Liver (tissue), 9 donors: ENCODE data around the gene CHRM4. TPM values are rescaled to one million over a fixed set of nuclear protein-coding genes. Genes with fewer than 3 reads are reported as not detected.

Experiments
- DNase-seq: peaks from one replicate; pipeline ENCODE4 v3.0.0-alpha.2; 2017; ENCODE audit warnings: low spot score
- H3K27ac ChIP-seq, 2 donors: one replicate each; pipeline ENCODE4 v1.7.0; 2013; ENCODE audit warnings: inconsistent platforms in 2 of 2, low read length in 2 of 2, control low read depth in 1 of 2, low read depth in 1 of 2, mild to moderate bottlenecking in 1 of 2
- H3K27me3 ChIP-seq, 4 donors: one replicate each; pipeline versions ENCODE4 v1.6.1 to v1.7.0; 2013; ENCODE audit warnings: low read length in 3 of 4, inconsistent platforms in 1 of 4, mild to moderate bottlenecking in 1 of 4, moderate library complexity in 1 of 4; ENCODE audit not compliant: control insufficient read depth in 4 of 4, insufficient read depth in 4 of 4
- H3K36me3 ChIP-seq, 4 donors: one replicate each; pipeline versions ENCODE4 v1.6.1 to v1.7.0; 2013; ENCODE audit warnings: low read length in 3 of 4, mild to moderate bottlenecking in 3 of 4, low read depth in 1 of 4, moderate library complexity in 1 of 4; ENCODE audit not compliant: control insufficient read depth in 4 of 4, insufficient read depth in 3 of 4
- H3K4me1 ChIP-seq, 4 donors: one replicate each; pipeline versions ENCODE4 v1.6.1 to v1.7.0; 2013; ENCODE audit warnings: low read length in 3 of 4, mild to moderate bottlenecking in 3 of 4, moderate library complexity in 1 of 4; ENCODE audit not compliant: control insufficient read depth in 4 of 4, insufficient read depth in 4 of 4
- H3K4me3 ChIP-seq, 3 donors: one replicate each; pipeline versions ENCODE4 v1.6.1 to v1.7.0; 2013; ENCODE audit warnings: low read length in 3 of 3, control low read depth in 1 of 3, low read depth in 1 of 3, mild to moderate bottlenecking in 1 of 3
- H3K9ac ChIP-seq, 2 donors: one replicate each; pipeline ENCODE4 v1.7.0; 2013; ENCODE audit warnings: low read length in 2 of 2, mild to moderate bottlenecking in 2 of 2, moderate library complexity in 2 of 2, control low read depth in 1 of 2, low read depth in 1 of 2
- H3K9me3 ChIP-seq, 4 donors: one replicate each; pipeline versions ENCODE4 v1.6.1 to v1.7.0; 2013; ENCODE audit warnings: low read length in 3 of 4; ENCODE audit not compliant: control insufficient read depth in 4 of 4
- EGR1 ChIP-seq, 2 donors: IDR thresholded peaks; 2 replicates each; pipeline ENCODE4 v1.6.1; 2016 to 2018; ENCODE audit warnings: antibody characterized with exemption in 2 of 2, low read depth in 2 of 2
- FOXA1 ChIP-seq: IDR thresholded peaks from 2 replicates; pipeline ENCODE4 v1.6.1; 2016; ENCODE audit warnings: antibody characterized with exemption
- FOXA2 ChIP-seq: IDR thresholded peaks from 2 replicates; pipeline ENCODE4 v1.6.1; 2016; ENCODE audit warnings: antibody characterized with exemption
- HNF4A ChIP-seq, 2 donors: conservative IDR thresholded peaks; 2 replicates each; pipeline ENCODE4 v1.6.1; 2016; ENCODE audit warnings: antibody characterized with exemption in 2 of 2, mild to moderate bottlenecking in 2 of 2
- JUND ChIP-seq, 2 donors: IDR thresholded peaks; 2 replicates each; pipeline ENCODE4 v1.6.1; 2016; ENCODE audit warnings: antibody characterized with exemption in 2 of 2
- NR2F2 ChIP-seq: IDR thresholded peaks from 2 replicates; pipeline ENCODE4 v1.6.1; 2016; ENCODE audit warnings: antibody characterized with exemption
- RAD21 ChIP-seq, 2 donors: IDR thresholded peaks; 2 replicates each; pipeline ENCODE4 v1.6.1; 2016; ENCODE audit warnings: antibody characterized with exemption in 2 of 2, mild to moderate bottlenecking in 2 of 2
- RXRA ChIP-seq, 2 donors: IDR thresholded peaks; 2 replicates each; pipeline ENCODE4 v1.6.1; 2017 to 2018; ENCODE audit warnings: antibody characterized with exemption in 2 of 2, mild to moderate bottlenecking in 1 of 2
- TAF1 ChIP-seq: conservative IDR thresholded peaks from 2 replicates; pipeline ENCODE4 v1.6.1; 2016; ENCODE audit warnings: antibody characterized with exemption, mild to moderate bottlenecking
- YY1 ChIP-seq: IDR thresholded peaks from 2 replicates; pipeline ENCODE4 v1.6.1; 2016; ENCODE audit warnings: antibody characterized with exemption, mild to moderate bottlenecking
- WGBS: extraction: QIAGEN DNeasy Blood & Tissue Kit; methylation state at CpG from one replicate; pipeline ENCODE4 v1.1.7; 2013; 5-methylcytosine and 5-hydroxymethylcytosine counted together
- polyA plus RNA-seq, 2 donors: library from polyadenylated mRNA; stranded (reverse) in 1 of 2; unstranded in 1 of 2; fragments of 200-250 nt in 1 of 2; fragments of >200 nt in 1 of 2; fragmentation: Nextera tagmentation in 1 of 2; extraction: Ambion mirVana in 1 of 2; gene quantifications; one replicate each; pipeline versions ENCODE4 v1.2.1 to v1.2.3, GENCODE V29; 2013 to 2015
- total RNA-seq, 2 donors: library from RNA; depleted of rRNA; stranded (reverse); fragments of >200 nt; gene quantifications; one replicate each; pipeline ENCODE4 v1.2.3, GENCODE V29; 2014
- TF ChIP-seq, protein P1 (sequence below): fragments of 150-350 bp; IDR thresholded peaks from 2 replicates; pipeline ENCODE4 v1.5.1; 2017; ENCODE audit warnings: improper control_type of control experiment, low read depth, low read length; ENCODE audit not compliant: missing input control
- TF ChIP-seq, protein P2 (sequence below): IDR thresholded peaks from 2 replicates; pipeline ENCODE4 v1.6.1; 2016; ENCODE audit warnings: antibody characterized with exemption
- TF ChIP-seq, protein P3 (sequence below): IDR thresholded peaks from 2 replicates; pipeline ENCODE4 v1.6.1; 2016; ENCODE audit warnings: antibody characterized with exemption
- TF ChIP-seq, protein P4 (sequence below): IDR thresholded peaks from 2 replicates; pipeline ENCODE4 v1.6.1; 2016; ENCODE audit warnings: antibody characterized with exemption, mild to moderate bottlenecking
- TF ChIP-seq, protein P5 (sequence below): IDR thresholded peaks from 2 replicates; pipeline ENCODE4 v1.6.1; 2016; ENCODE audit warnings: antibody characterized with exemption
- donor health status: healthy.
- donor health status: healthy.
- donor health status: healthy.
- donor health status: healthy.
- donor health status: healthy.

CHRM4 gene
- total and polyA plus RNA-seq, 4 donors, result 0.08 to 0.09 TPM; not detected in 2

DNA sequence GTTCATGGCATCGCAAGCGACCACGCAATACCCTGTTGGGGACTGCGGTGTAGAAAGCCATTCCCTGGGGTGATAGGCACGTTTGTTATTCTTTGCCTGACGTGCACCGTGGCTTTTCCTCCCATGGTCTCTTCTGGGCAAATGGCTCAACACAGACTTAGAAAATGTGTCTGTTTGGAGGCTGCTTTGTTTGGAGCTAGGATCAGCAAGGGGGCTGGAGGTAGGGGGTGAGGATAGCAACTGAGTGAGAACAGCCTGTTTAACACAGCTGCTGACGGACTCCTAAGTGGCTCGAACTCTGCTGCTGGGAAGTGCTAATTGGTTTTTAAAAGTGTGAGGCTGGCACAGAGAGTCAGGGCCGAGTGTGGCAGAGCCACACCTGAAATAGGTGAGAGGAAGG lies 16.1 kb upstream of the CHRM4 start:
- 92% methylated on average over 10 of the region's 10 CpGs for WGBS
- Histone ChIP-seq H3K27ac (no peak overlapping the region), H3K9ac (no peak overlapping the region), H3K27me3 (no peaks in the 10 kb centered on the region), H3K4me3 (no peak overlapping the region), H3K9me3 (no peaks in the 10 kb centered on the region), H3K36me3 (peaks cover 9 to 38% (median 20%) of the 10 kb centered on the region in 4 donors), H3K4me1 (no peaks in the 10 kb centered on the region)
- no peak for DNase-seq
- TF ChIP-seq RXRA (IDR thresholded peaks at IDR 0.05) (no peak), FOXA1 (no peak), TAF1 (no peak), HNF4A (conservative IDR thresholded peaks at IDR 0.05) (no peak), EGR1 (IDR thresholded peaks at IDR 0.05; ENCODE audit: low read depth in 2 of 2) (no peak), JUND (IDR thresholded peaks at IDR 0.05) (no peak), RAD21 (IDR thresholded peaks at IDR 0.05) (no peak), NR2F2 (no peak)
- TF ChIP-seq, protein P1, sequence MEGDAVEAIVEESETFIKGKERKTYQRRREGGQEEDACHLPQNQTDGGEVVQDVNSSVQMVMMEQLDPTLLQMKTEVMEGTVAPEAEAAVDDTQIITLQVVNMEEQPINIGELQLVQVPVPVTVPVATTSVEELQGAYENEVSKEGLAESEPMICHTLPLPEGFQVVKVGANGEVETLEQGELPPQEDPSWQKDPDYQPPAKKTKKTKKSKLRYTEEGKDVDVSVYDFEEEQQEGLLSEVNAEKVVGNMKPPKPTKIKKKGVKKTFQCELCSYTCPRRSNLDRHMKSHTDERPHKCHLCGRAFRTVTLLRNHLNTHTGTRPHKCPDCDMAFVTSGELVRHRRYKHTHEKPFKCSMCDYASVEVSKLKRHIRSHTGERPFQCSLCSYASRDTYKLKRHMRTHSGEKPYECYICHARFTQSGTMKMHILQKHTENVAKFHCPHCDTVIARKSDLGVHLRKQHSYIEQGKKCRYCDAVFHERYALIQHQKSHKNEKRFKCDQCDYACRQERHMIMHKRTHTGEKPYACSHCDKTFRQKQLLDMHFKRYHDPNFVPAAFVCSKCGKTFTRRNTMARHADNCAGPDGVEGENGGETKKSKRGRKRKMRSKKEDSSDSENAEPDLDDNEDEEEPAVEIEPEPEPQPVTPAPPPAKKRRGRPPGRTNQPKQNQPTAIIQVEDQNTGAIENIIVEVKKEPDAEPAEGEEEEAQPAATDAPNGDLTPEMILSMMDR, result no peak
- TF ChIP-seq, protein P2, sequence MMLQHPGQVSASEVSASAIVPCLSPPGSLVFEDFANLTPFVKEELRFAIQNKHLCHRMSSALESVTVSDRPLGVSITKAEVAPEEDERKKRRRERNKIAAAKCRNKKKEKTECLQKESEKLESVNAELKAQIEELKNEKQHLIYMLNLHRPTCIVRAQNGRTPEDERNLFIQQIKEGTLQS, result no peak
- TF ChIP-seq, protein P3, sequence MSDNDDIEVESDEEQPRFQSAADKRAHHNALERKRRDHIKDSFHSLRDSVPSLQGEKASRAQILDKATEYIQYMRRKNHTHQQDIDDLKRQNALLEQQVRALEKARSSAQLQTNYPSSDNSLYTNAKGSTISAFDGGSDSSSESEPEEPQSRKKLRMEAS, result no peak
- TF ChIP-seq, protein P4, sequence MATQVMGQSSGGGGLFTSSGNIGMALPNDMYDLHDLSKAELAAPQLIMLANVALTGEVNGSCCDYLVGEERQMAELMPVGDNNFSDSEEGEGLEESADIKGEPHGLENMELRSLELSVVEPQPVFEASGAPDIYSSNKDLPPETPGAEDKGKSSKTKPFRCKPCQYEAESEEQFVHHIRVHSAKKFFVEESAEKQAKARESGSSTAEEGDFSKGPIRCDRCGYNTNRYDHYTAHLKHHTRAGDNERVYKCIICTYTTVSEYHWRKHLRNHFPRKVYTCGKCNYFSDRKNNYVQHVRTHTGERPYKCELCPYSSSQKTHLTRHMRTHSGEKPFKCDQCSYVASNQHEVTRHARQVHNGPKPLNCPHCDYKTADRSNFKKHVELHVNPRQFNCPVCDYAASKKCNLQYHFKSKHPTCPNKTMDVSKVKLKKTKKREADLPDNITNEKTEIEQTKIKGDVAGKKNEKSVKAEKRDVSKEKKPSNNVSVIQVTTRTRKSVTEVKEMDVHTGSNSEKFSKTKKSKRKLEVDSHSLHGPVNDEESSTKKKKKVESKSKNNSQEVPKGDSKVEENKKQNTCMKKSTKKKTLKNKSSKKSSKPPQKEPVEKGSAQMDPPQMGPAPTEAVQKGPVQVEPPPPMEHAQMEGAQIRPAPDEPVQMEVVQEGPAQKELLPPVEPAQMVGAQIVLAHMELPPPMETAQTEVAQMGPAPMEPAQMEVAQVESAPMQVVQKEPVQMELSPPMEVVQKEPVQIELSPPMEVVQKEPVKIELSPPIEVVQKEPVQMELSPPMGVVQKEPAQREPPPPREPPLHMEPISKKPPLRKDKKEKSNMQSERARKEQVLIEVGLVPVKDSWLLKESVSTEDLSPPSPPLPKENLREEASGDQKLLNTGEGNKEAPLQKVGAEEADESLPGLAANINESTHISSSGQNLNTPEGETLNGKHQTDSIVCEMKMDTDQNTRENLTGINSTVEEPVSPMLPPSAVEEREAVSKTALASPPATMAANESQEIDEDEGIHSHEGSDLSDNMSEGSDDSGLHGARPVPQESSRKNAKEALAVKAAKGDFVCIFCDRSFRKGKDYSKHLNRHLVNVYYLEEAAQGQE, result no peak

DNA sequence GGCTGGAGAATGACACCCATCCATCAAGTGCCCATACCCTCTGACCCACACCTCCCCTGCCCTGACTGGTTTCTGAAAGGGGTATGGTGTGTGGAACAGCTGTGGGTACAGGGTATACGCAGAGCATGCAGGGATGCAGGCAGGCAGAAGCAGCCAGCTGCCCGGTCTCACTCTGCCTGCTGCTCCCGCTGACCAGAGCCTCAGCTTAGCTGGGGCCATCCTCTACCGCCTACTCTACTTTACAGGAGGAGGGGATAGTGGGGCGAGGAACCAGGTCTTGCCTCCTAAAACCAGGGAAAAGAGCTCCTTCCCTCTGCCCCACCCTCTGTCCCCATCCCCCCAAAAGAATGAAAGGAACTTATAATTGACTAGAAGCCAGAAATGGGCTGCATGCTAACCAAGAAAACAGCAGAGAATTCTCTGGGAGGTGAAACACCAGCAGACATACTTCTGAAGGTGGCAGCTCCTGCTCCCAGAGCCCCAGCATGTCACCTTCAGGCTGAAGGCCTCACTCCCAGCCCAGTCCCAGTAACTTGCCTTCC lies 13.0 kb upstream of the CHRM4 start:
- TF ChIP-seq TAF1, result no peak
- TF ChIP-seq YY1, result no peak
- no peak for TF ChIP-seq HNF4A (conservative IDR thresholded peaks at IDR 0.05)
- TF ChIP-seq, protein P2, result no peak
- TF ChIP-seq FOXA2, result no peak
- TF ChIP-seq, protein P1, result no peak
- TF ChIP-seq, protein P5, sequence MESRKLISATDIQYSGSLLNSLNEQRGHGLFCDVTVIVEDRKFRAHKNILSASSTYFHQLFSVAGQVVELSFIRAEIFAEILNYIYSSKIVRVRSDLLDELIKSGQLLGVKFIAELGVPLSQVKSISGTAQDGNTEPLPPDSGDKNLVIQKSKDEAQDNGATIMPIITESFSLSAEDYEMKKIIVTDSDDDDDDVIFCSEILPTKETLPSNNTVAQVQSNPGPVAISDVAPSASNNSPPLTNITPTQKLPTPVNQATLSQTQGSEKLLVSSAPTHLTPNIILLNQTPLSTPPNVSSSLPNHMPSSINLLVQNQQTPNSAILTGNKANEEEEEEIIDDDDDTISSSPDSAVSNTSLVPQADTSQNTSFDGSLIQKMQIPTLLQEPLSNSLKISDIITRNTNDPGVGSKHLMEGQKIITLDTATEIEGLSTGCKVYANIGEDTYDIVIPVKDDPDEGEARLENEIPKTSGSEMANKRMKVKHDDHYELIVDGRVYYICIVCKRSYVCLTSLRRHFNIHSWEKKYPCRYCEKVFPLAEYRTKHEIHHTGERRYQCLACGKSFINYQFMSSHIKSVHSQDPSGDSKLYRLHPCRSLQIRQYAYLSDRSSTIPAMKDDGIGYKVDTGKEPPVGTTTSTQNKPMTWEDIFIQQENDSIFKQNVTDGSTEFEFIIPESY, result no peak
- no peak for TF ChIP-seq RAD21 (IDR thresholded peaks at IDR 0.05)
- TF ChIP-seq RXRA (IDR thresholded peaks at IDR 0.05), result no peak
- DNase-seq, result no peak

More for the DNA sequence above, 13.0 kb upstream of the CHRM4 start:
- H3K27ac ChIP-seq, result no peak overlapping the region
- H3K9ac ChIP-seq, result no peak overlapping the region
- no peaks in the 10 kb centered on the region for H3K9me3 ChIP-seq
- H3K27me3 ChIP-seq, result no peaks in the 10 kb centered on the region
- no peaks in the 10 kb centered on the region for H3K4me1 ChIP-seq
- WGBS, result 96% methylated on average over 5 of the region's 5 CpGs
- peaks cover 7 to 30% (median 17%) of the 10 kb centered on the region in 4 donors for H3K36me3 ChIP-seq
- H3K4me3 ChIP-seq, result no peak overlapping the region
